SK-N-SH (cell line): ENCODE data around the gene ADD3. TPM values are rescaled to one million over a fixed set of nuclear protein-coding genes. Genes with fewer than 3 reads are reported as not detected.

Experiments
- CTCF ChIA-PET: fragments of 300-600, 350-600 bp; formaldehyde crosslinking; extraction: SDS; loops from one replicate; lab custom pipeline; 2021; lab: Yijun Ruan, JAX
- POLR2A ChIA-PET: fragments of 350-600 bp; sonication (Branson Sonifier 250); formaldehyde crosslinking; extraction: SDS; loops from one replicate; lab custom pipeline; 2020; ENCODE audit warnings: antibody characterized with exemption, inconsistent platforms; lab: Yijun Ruan, JAX
- DNase-seq: peaks from one replicate; pipeline ENCODE4 v3.0.0; 2012
- H2AFZ ChIP-seq: fragments of 200-600 bp; sonication (generic); 2 replicates; pipeline ENCODE4 v1.8.1; 2016; ENCODE audit warnings: antibody characterized with exemption, mild to moderate bottlenecking, low read depth
- H3F3A ChIP-seq: fragments of 200-600 bp; sonication (generic); replicated peaks from 2 replicates; pipeline ENCODE3; 2016; ENCODE audit warnings: antibody characterized with exemption, mild to moderate bottlenecking; ENCODE audit not compliant: insufficient read depth
- H3K27ac ChIP-seq, 2 experiments: fragments of 200-500 bp in 1 of 2; fragments of 200-600 bp in 1 of 2; sonication (Bioruptor generic) in 1 of 2; sonication (generic), shearing (Covaris generic) in 1 of 2; 2 replicates each; pipeline versions ENCODE4 v1.5.1 to v1.6.1; 2014 to 2016; ENCODE audit warnings: low read depth in 2 of 2, inconsistent platforms in 1 of 2, low read length in 1 of 2, mild to moderate bottlenecking in 1 of 2, mixed read lengths in 1 of 2
- H3K27me3 ChIP-seq: fragments of 200-600 bp; sonication (generic), shearing (Covaris generic); 2 replicates; pipeline ENCODE4 v1.6.1; 2016; ENCODE audit warnings: mixed run types; ENCODE audit not compliant: insufficient read depth
- H3K36me3 ChIP-seq, 2 experiments: fragments of 200-500 bp in 1 of 2; fragments of 200-600 bp in 1 of 2; sonication (Bioruptor generic) in 1 of 2; sonication (generic) in 1 of 2; replicated peaks in 1 of 2; 2 replicates each; pipeline versions ENCODE3 to v1.5.1; 2014 to 2016; ENCODE audit warnings: low read length in 1 of 2, mild to moderate bottlenecking in 1 of 2; ENCODE audit not compliant: insufficient read depth in 2 of 2, control insufficient read depth in 1 of 2
- H3K4me1 ChIP-seq, 2 experiments: fragments of 200-500 bp in 1 of 2; fragments of 200-600 bp in 1 of 2; sonication (Bioruptor generic) in 1 of 2; sonication (generic), shearing (Covaris generic) in 1 of 2; 2 replicates each; pipeline versions ENCODE4 v1.5.1 to v1.6.1; 2014 to 2016; ENCODE audit warnings: low read depth in 1 of 2, low read length in 1 of 2, mixed run types in 1 of 2; ENCODE audit not compliant: insufficient read depth in 2 of 2, control insufficient read depth in 1 of 2
- H3K4me2 ChIP-seq: fragments of 200-600 bp; sonication (generic), shearing (Covaris generic); 2 replicates; pipeline ENCODE4 v1.6.1; 2017; ENCODE audit warnings: mixed run types
- H3K4me3 ChIP-seq, 2 experiments: fragments of 200-500 bp in 1 of 2; fragments of 200-600 bp in 1 of 2; sonication (Bioruptor generic) in 1 of 2; sonication (generic), shearing (Covaris generic) in 1 of 2; 2 replicates each; pipeline versions ENCODE4 v1.5.1 to v1.8.1; 2014 to 2016; ENCODE audit warnings: low read depth in 2 of 2, inconsistent platforms in 1 of 2, low read length in 1 of 2, mild to moderate bottlenecking in 1 of 2, mixed read lengths in 1 of 2, moderate library complexity in 1 of 2
- H3K79me2 ChIP-seq: fragments of 200-600 bp; sonication (generic); 2 replicates; pipeline ENCODE4 v1.8.1; 2017; ENCODE audit warnings: mild to moderate bottlenecking; ENCODE audit not compliant: insufficient read depth
- H3K9ac ChIP-seq: fragments of 200-600 bp; sonication (generic); 2 replicates; pipeline ENCODE4 v1.6.1; 2017; ENCODE audit warnings: mixed run types
- H3K9me2 ChIP-seq: fragments of 200-600 bp; sonication (generic); 2 replicates; pipeline ENCODE4 v1.6.1; 2017; ENCODE audit warnings: mixed run types
- H3K9me3 ChIP-seq: fragments of 200-600 bp; sonication (generic); 2 replicates; pipeline ENCODE4 v1.6.1; 2017; ENCODE audit warnings: mixed run types, mild to moderate bottlenecking, moderate library complexity
- H4K20me1 ChIP-seq: fragments of 200-600 bp; sonication (generic); 2 replicates; pipeline ENCODE4 v1.6.1; 2017; ENCODE audit warnings: mild to moderate bottlenecking, mixed run types; ENCODE audit not compliant: insufficient read depth
- CTCF ChIP-seq: fragments of 200-600 bp; sonication (generic); IDR thresholded peaks from 2 replicates; pipeline ENCODE4 v1.6.1; 2017; ENCODE audit warnings: antibody characterized with exemption, mild to moderate bottlenecking, moderate library complexity
- ELF1 ChIP-seq: IDR thresholded peaks from 2 replicates; pipeline ENCODE4 v1.4.0; 2012
- FOSL2 ChIP-seq: IDR thresholded peaks from 2 replicates; pipeline ENCODE4 v1.4.0; 2012; ENCODE audit warnings: low read depth, mild to moderate bottlenecking, moderate library complexity, borderline replicate concordance
- FOXM1 ChIP-seq: IDR thresholded peaks from 2 replicates; pipeline ENCODE4 v1.4.0; 2012; ENCODE audit warnings: low read depth, mild to moderate bottlenecking
- GATA2 ChIP-seq: sonication (generic); formaldehyde crosslinking; IDR thresholded peaks from 2 replicates; pipeline ENCODE4 v1.5.0; 2020; ENCODE audit warnings: mild to moderate bottlenecking, missing genetic modification reagents
- JUND ChIP-seq: IDR thresholded peaks from 2 replicates; pipeline ENCODE4 v1.4.0; 2012
- NFIC ChIP-seq: IDR thresholded peaks from 2 replicates; pipeline ENCODE4 v1.4.0; 2012; ENCODE audit warnings: borderline replicate concordance
- NRF1 ChIP-seq: IDR thresholded peaks from 2 replicates; pipeline ENCODE4 v1.6.1; 2012; ENCODE audit warnings: low read depth, mild to moderate bottlenecking, low read length
- RAD21 ChIP-seq: IDR thresholded peaks from 2 replicates; pipeline ENCODE4 v1.6.1; 2012; ENCODE audit warnings: mild to moderate bottlenecking, low read length
- RCOR1 ChIP-seq: fragments of 150-350 bp; IDR thresholded peaks from 2 replicates; pipeline ENCODE4 v1.6.1; 2017; ENCODE audit warnings: antibody characterized with exemption, low read length
- SMC3 ChIP-seq: IDR thresholded peaks from 2 replicates; pipeline ENCODE4 v1.6.1; 2012; ENCODE audit warnings: low read depth, low read length, improper control_type of control experiment
- USF1 ChIP-seq: IDR thresholded peaks from 2 replicates; pipeline ENCODE4 v1.4.0; 2012; ENCODE audit warnings: low read depth, borderline replicate concordance
- USF2 ChIP-seq: fragments of 150-350 bp; IDR thresholded peaks from 2 replicates; pipeline ENCODE4 v1.6.1; 2017; ENCODE audit warnings: antibody characterized with exemption, low read length, low read depth, borderline replicate concordance
- YY1 ChIP-seq: IDR thresholded peaks from 2 replicates; pipeline ENCODE4 v1.4.0; 2012; ENCODE audit warnings: low read depth, mild to moderate bottlenecking
- WGBS: methylation state at CpG from one replicate; pipeline ENCODE4 v1.1.6; 2017; ENCODE audit warnings: low lambda C conversion rate; 5-methylcytosine and 5-hydroxymethylcytosine counted together
- polyA plus RNA-seq, 3 experiments: library from polyadenylated mRNA; depleted of rRNA; stranded (reverse); fragments of >200 nt; gene quantifications; 2 replicates each; pipeline ENCODE4 v1.2.3, GENCODE V29; 2012

Gene ADD3
- polyA plus RNA-seq, 1 of the 3 experiments (the other 2 are of a cell fraction) = 27.6 TPM

- H3K36me3 ChIP-seq = peaks cover 10 to 16% of the 10 kb centered on the region in 2 experiments
- H4K20me1 ChIP-seq = no peaks in the 10 kb centered on the region
- no peak overlapping the region for H3K4me2 ChIP-seq
- H3K79me2 ChIP-seq = no peaks in the 10 kb centered on the region
- peaks cover 29% of the 10 kb centered on the region for H3F3A ChIP-seq
- CTCF ChIA-PET = interaction anchor here (0.7 to 4.9 kb wide), 49 partner anchors 9 to 411 kb away, joined by 3 to 51 read pairs (median 5); partner anchors contain the start of genes MXI1 and SMNDC1
- POLR2A ChIA-PET = interaction anchor here (1.0 kb wide), 1 partner anchor 73 kb away, joined by 4 read pairs; no protein-coding TSS in a partner anchor
- H3K9me3 ChIP-seq = no peaks in the 10 kb centered on the region
- H3K9me2 ChIP-seq = no peaks in the 10 kb centered on the region
- 66% methylated on average over 5 of the region's 5 CpGs for WGBS
- peak overlapping the region in 1 of 2 experiments; percentile 20; a peak in 1 of 4 replicates for H3K4me3 ChIP-seq
- TF ChIP-seq SMC3 (peak; percentile 50), FOSL2 (no peak), CTCF (peak; percentile 78), FOXM1 (no peak), ELF1 (no peak), RAD21 (peak; percentile 74), JUND (no peak), NRF1 (no peak)
- no peak overlapping the region for H2AFZ ChIP-seq
- H3K4me1 ChIP-seq = peaks cover 0 to 8% of the 10 kb centered on the region in 2 experiments; a peak in 1 of 4 replicates
- H3K27ac ChIP-seq = no peak overlapping the region
- peak; percentile 50 for DNase-seq
- H3K27me3 ChIP-seq = no peaks in the 10 kb centered on the region
- H3K9ac ChIP-seq = no peak overlapping the region
These were observed 130.5 kb downstream of the ADD3 start for GRCh38 chr10:110138197-110138812.

- Histone ChIP-seq H3K4me3 (no peak overlapping the region), H3K27me3 (no peaks in the 10 kb centered on the region), H2AFZ (no peak overlapping the region), H3K79me2 (no peaks in the 10 kb centered on the region), H3K9me2 (no peaks in the 10 kb centered on the region), H3F3A (peaks cover 20% of the 10 kb centered on the region), H3K4me1 (peaks cover 0 to 8% of the 10 kb centered on the region in 2 experiments; a peak in 1 of 4 replicates), H4K20me1 (no peaks in the 10 kb centered on the region), H3K36me3 (no peaks in the 10 kb centered on the region), H3K9ac (no peak overlapping the region), H3K27ac (no peak overlapping the region; a peak in 1 of 4 replicates), H3K4me2 (no peak overlapping the region), H3K9me3 (no peaks in the 10 kb centered on the region)
- WGBS = 91% methylated on average over 1 of the region's 1 CpG
- CTCF ChIA-PET = interaction anchor here (0.6 to 4.9 kb wide), 4 partner anchors 19 to 257 kb away, joined by 3 to 51 read pairs (median 6); partner anchors contain the start of genes MXI1 and SMNDC1
- no peak for DNase-seq
- POLR2A ChIA-PET = interaction anchor here (0.5 to 0.7 kb wide), 2 partner anchors 39 to 138 kb away, joined by 3 to 5 read pairs; no protein-coding TSS in a partner anchor
- TF ChIP-seq USF1 = no peak
- TF ChIP-seq USF2 = no peak
- no peak for TF ChIP-seq GATA2
- TF ChIP-seq RCOR1 = no peak
- no peak for TF ChIP-seq NFIC
- no peak for TF ChIP-seq YY1
These were observed 133.4 kb downstream of the ADD3 start for GRCh38 chr10:110141185-110141584.
